Measurements from ENCODE around the gene PEX14. TPM values are rescaled to one million over a fixed set of nuclear protein-coding genes. Genes with fewer than 3 reads are reported as not detected.
A peak's percentile ranks its signal among the peaks of the same experiment; 100 is the strongest.

PEX14 gene
- total RNA-seq, 4 donors from 2014 or later, result 10.1 to 22.7 (median 15.1) TPM

- no peak for ATAC-seq
- H3K36me3 ChIP-seq, result peaks cover 0 to 69% of the 10 kb centered on the region in 2 donors
- TF ChIP-seq EP300 (IDR thresholded peaks at IDR 0.05), result no peak
- TF ChIP-seq CTCF (IDR thresholded peaks at IDR 0.05), result no peak
- no peak for TF ChIP-seq POLR2AphosphoS5 (IDR thresholded peaks at IDR 0.05)
- no peak overlapping the region for H3K27ac ChIP-seq
- H3K27me3 ChIP-seq, result no peaks in the 10 kb centered on the region
- H3K9me3 ChIP-seq, result no peaks in the 10 kb centered on the region
- H3K4me3 ChIP-seq, result no peak overlapping the region
- WGBS, 2 donors (ENCODE audit: low coverage in 1 of 2), result 80 to 89% methylated on average over 4 to 5 of the region's 38 CpGs
- H3K4me1 ChIP-seq, result peaks cover 0 to 43% (median 5%) of the 10 kb centered on the region in 3 donors
These were observed 172.8 kb downstream of the PEX14 start for GRCh38 chr1:10647414-10648170.

GRCh38 chr1:10648689-10649516 is 174.2 kb downstream of the PEX14 start:
- 60% methylated on average over 1 of the region's 32 CpGs for WGBS, 2 donors (ENCODE audit: low coverage in 1 of 2)
- Histone ChIP-seq H3K27ac (peak overlapping the region in 3 of 4 donors; percentile 54 to 81 (median 64)), H3K4me3 (no peak overlapping the region), H3K4me1 (peaks cover 0 to 56% (median 5%) of the 10 kb centered on the region in 3 donors), H3K36me3 (peaks cover 0 to 69% of the 10 kb centered on the region in 2 donors), H3K9me3 (no peaks in the 10 kb centered on the region), H3K27me3 (no peaks in the 10 kb centered on the region)
- TF ChIP-seq POLR2AphosphoS5 (IDR thresholded peaks at IDR 0.05), result peak; percentile 26
- TF ChIP-seq CTCF (IDR thresholded peaks at IDR 0.05), result no peak
- no peak for ATAC-seq

- 31% methylated on average over 14 of the region's 30 CpGs; no CpG with 5 or more reads in 1 of the 2 donors for WGBS, 2 donors (ENCODE audit: low coverage in 1 of 2)
- peaks cover 0 to 63% (median 10%) of the 10 kb centered on the region in 3 donors for H3K4me1 ChIP-seq
- peak overlapping the region in 3 of 4 donors; percentile 54 to 81 (median 64) for H3K27ac ChIP-seq
- H3K36me3 ChIP-seq, result peaks cover 0 to 69% of the 10 kb centered on the region in 2 donors
- H3K4me3 ChIP-seq, result no peak overlapping the region
- H3K9me3 ChIP-seq, result no peaks in the 10 kb centered on the region
- H3K27me3 ChIP-seq, result no peaks in the 10 kb centered on the region
- TF ChIP-seq POLR2A (IDR thresholded peaks at IDR 0.05), result no peak
- no peak for TF ChIP-seq EP300 (IDR thresholded peaks at IDR 0.05)
- TF ChIP-seq POLR2AphosphoS5 (IDR thresholded peaks at IDR 0.05), result no peak
- no peak for TF ChIP-seq CTCF (IDR thresholded peaks at IDR 0.05)
- ATAC-seq, result no peak
These were observed 174.9 kb downstream of the PEX14 start for GRCh38 chr1:10649517-10650201.

GRCh38 chr1:10650556-10651388 is 176.0 kb downstream of the PEX14 start:
- Histone ChIP-seq H3K9me3 (no peaks in the 10 kb centered on the region), H3K4me3 (no peak overlapping the region), H3K36me3 (peaks cover 0 to 58% of the 10 kb centered on the region in 2 donors), H3K27ac (peak overlapping the region in 3 of 4 donors; percentile 42 to 81 (median 52)), H3K4me1 (peaks cover 0 to 74% (median 19%) of the 10 kb centered on the region in 3 donors), H3K27me3 (no peaks in the 10 kb centered on the region)
- 48 to 67% methylated on average over 11 to 13 of the region's 40 CpGs for WGBS, 2 donors (ENCODE audit: low coverage in 1 of 2)
- TF ChIP-seq EP300 (IDR thresholded peaks at IDR 0.05) (no peak), CTCF (IDR thresholded peaks at IDR 0.05) (no peak), POLR2AphosphoS5 (IDR thresholded peaks at IDR 0.05) (no peak), POLR2A (IDR thresholded peaks at IDR 0.05) (no peak)
- ATAC-seq, result no peak

Data from gastroesophageal sphincter (tissue), 4 donors.